T-helper 1 cell treated with Interleukin-12 subunit alpha and Interleukin-12 subunit beta and Interleukin-4 antibody, amounts not matched to agents 30 μg/mL and 1 μg/mL, for 36 hours (primary cell): ENCODE results near the gene U2SURP.

Experiments used
- H3K27ac Mint-ChIP-seq: one replicate; pipeline ENCODE4 v1.8.0; 2021; ENCODE audit warnings: mild to moderate bottlenecking, mixed read lengths
- H3K27me3 Mint-ChIP-seq: one replicate; pipeline ENCODE4 v1.8.0; 2021; ENCODE audit warnings: low read depth, mixed read lengths
- H3K36me3 Mint-ChIP-seq: one replicate; pipeline ENCODE4 v1.8.0; 2021; ENCODE audit warnings: low read depth, mixed read lengths
- H3K4me1 Mint-ChIP-seq: one replicate; pipeline ENCODE4 v1.8.0; 2021; ENCODE audit warnings: low read depth, mixed read lengths
- H3K4me3 Mint-ChIP-seq: one replicate; pipeline ENCODE4 v1.8.0; 2021; ENCODE audit warnings: mild to moderate bottlenecking, moderate library complexity, mixed read lengths
- H3K9me3 Mint-ChIP-seq: one replicate; pipeline ENCODE4 v1.8.0; 2021; ENCODE audit warnings: mixed read lengths

Gene U2SURP

DNA sequence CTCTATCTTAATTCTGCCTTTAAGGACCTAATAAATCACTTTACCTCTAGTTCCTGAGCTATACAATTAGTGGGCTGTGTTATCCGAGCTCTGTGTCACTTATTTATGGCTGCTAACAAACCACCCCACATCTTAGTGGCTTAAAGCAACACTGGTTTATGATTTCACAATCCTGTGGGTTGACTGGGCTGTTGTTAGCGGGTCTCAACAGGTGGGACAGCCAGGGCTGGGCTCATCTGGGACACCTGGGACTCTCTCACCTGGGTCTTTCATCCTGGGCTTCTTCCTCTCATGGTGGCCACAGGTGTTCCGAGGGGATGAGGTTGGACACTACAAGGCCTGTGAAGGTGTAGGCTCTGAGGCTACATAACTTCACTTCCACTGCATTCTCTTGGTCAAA lies 82.4 kb downstream of the U2SURP start:
- Mint-ChIP-seq H3K27me3 (peaks cover 3% of the 10 kb centered on the region), H3K4me1 (peaks cover 6% of the 10 kb centered on the region), H3K27ac (no peak overlapping the region), H3K36me3 (no peaks in the 10 kb centered on the region), H3K9me3 (no peaks in the 10 kb centered on the region), H3K4me3 (no peak overlapping the region)

DNA sequence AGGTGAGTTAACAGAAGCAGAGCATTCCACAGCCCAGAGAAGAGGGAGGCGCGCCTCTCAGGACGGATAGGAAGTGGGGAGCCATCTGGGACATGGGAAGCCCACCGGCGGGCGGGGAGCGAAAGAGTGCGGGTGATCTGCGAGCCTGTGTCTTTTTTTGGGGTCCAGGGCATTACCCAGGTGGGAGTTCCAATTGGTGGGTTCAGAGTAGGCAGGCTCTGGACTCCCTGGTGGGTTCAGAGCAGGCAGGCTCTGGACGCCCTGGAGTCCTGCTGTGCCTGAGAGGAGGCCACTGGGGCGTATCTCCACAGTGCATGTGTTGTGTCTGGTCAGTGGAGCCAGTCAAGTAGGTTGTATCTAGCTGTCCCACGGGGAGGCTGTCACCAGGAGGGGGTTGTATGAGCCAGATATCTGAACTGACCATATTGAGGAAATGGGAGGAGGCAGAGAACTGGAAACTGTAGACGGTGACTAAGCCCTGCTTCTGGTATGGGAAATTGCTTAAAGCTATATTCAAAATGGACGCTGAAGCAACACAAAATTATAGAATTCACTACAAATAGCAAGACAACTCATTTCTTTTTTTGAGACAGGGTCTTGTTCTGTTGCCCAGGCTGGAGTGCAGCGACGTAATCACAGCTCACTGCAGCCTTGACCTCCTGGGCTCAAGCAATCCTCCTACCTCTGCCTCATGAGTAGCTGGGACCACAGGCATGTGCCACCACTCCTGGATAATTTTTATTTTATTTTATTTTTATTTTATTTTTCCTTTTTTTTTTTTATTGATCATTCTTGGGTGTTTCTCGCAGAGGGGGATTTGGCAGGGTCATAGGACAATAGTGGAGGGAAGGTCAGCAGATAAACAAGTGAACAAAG lies 83.7 kb downstream of the U2SURP start:
- Mint-ChIP-seq H3K27ac (no peak overlapping the region), H3K4me1 (peaks cover 6% of the 10 kb centered on the region), H3K9me3 (no peaks in the 10 kb centered on the region), H3K27me3 (peaks cover 1% of the 10 kb centered on the region), H3K36me3 (no peaks in the 10 kb centered on the region), H3K4me3 (no peak overlapping the region)

DNA sequence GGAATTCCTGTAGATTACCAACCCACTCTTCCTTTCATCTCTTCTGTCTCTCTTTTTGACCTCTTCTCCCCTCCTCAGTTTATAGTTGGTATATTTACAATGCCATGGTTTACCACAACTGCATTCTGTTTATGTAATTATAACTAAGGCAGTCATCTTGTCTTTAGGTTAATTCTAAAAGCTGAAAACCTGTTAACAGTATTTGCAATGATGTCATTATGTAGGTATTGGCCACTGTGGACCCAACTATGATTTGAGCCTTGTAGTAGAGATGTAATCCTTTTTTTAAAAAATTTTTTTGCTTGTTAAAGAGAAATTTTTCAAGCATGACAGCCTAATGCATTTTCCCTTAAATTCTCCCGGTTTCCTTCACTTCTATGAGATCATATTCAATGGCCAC lies 87.5 kb downstream of the U2SURP start:
- Mint-ChIP-seq H3K4me1 (no peaks in the 10 kb centered on the region), H3K27ac (no peak overlapping the region), H3K9me3 (no peaks in the 10 kb centered on the region), H3K4me3 (no peak overlapping the region), H3K36me3 (no peaks in the 10 kb centered on the region), H3K27me3 (no peaks in the 10 kb centered on the region)

DNA sequence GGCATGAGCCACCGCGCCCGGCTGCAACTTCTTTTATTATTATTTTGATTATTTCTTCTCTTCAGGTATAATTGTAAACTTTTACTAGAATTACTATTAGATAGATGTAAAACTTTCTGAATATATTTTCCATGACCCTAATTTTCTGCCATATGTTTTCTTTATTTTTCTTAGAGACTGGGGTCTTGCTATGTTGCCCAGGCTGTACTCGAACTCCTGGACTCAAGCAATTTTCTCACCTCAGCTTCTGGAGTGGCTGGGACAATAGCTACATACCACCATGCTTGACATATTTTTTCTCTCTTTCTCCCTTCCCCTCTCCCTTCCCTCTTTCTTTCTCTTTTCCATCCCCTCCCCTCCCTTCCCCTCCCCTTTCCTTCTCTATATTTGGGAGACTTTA lies 88.6 kb downstream of the U2SURP start:
- no peaks in the 10 kb centered on the region for H3K27me3 Mint-ChIP-seq
- H3K36me3 Mint-ChIP-seq: no peaks in the 10 kb centered on the region
- H3K27ac Mint-ChIP-seq: no peak overlapping the region
- H3K4me3 Mint-ChIP-seq: no peak overlapping the region
- H3K4me1 Mint-ChIP-seq: no peaks in the 10 kb centered on the region
- no peaks in the 10 kb centered on the region for H3K9me3 Mint-ChIP-seq

DNA sequence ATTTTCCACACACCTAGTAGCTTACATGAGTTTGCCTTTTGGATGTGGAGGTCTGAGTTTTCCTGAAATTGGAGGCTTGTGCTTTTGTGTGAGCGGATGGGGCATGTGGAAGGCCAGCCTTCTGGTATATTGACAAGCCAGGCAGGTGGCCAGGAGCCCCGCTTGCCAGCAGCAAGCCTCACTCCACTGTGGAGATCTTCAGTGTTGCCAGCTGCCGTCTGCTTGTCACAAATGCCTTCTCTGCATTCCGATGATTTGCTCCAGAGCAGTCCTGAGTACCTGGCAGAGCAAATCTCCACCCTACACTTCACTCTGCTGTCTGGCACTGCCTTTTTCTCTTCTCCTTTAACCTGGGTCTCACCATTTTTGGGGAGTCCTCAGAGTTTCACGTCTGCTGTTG lies 89.1 kb downstream of the U2SURP start:
- no peaks in the 10 kb centered on the region for H3K4me1 Mint-ChIP-seq
- no peak overlapping the region for H3K27ac Mint-ChIP-seq
- no peaks in the 10 kb centered on the region for H3K9me3 Mint-ChIP-seq
- no peaks in the 10 kb centered on the region for H3K27me3 Mint-ChIP-seq
- H3K4me3 Mint-ChIP-seq: no peak overlapping the region
- no peaks in the 10 kb centered on the region for H3K36me3 Mint-ChIP-seq

DNA sequence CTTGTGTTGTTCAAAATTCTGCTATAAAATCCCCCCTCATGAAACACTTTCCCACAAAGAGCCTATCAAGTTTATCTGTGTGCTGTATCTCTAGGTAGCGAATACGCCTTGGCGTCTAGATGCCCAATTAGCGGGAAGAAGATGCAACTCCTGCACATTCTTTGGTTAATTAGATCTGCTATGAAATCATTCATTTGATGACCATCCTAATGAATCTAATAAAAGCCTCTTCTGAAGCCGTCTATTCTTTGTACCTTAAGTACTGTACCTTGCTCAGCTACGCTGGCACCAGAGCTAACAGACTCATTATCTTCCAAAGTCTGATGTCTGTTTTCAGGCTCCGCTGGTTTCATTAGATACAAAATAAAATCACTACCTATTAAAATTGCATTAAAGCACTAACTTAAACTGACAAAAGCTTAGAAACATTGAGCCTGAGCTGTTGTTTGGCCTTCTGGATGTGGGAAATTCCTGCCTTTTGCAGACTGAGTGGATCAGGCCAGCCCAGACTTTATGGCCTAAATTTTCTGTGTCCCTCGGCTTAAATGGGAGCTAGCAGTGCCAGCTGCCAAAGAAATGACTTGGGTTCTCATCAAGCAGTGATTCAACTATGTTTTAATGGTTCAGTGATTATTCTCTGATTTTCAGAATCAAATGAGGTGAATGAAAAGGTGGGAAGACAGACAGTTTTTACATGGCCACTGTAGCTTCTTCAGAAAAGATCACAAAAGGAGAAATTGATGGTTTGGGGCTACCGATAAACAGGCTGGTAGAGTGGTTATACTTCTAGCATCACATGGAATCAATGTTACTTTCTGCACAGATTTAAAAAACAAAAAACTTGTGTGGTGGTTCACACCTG lies 89.8 kb downstream of the U2SURP start:
- no peak overlapping the region for H3K27ac Mint-ChIP-seq
- no peaks in the 10 kb centered on the region for H3K4me1 Mint-ChIP-seq
- no peak overlapping the region for H3K4me3 Mint-ChIP-seq
- H3K36me3 Mint-ChIP-seq: no peaks in the 10 kb centered on the region
- H3K27me3 Mint-ChIP-seq: no peaks in the 10 kb centered on the region
- no peaks in the 10 kb centered on the region for H3K9me3 Mint-ChIP-seq

DNA sequence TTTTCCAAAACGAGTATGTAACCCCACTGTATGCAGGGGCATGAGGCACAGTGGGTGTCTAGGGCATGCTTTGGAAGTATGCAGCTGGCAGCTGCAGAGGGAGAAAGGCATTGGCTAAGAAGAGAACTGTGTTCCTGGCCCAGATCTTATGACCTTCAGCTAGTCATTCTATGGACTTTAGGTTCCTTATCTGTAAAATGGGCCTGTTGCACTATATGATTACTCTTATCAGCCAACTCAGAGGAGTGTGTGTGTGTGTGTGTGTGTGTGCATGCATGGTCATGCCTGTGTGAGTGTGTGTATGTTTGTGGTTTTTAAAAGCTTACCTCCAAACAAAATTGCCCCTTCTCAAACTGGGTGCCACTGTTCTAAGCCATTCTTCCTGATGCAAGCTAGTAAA lies 90.8 kb downstream of the U2SURP start:
- Mint-ChIP-seq H3K9me3 (no peaks in the 10 kb centered on the region), H3K4me1 (no peaks in the 10 kb centered on the region), H3K4me3 (no peak overlapping the region), H3K36me3 (no peaks in the 10 kb centered on the region), H3K27me3 (no peaks in the 10 kb centered on the region), H3K27ac (no peak overlapping the region)

DNA sequence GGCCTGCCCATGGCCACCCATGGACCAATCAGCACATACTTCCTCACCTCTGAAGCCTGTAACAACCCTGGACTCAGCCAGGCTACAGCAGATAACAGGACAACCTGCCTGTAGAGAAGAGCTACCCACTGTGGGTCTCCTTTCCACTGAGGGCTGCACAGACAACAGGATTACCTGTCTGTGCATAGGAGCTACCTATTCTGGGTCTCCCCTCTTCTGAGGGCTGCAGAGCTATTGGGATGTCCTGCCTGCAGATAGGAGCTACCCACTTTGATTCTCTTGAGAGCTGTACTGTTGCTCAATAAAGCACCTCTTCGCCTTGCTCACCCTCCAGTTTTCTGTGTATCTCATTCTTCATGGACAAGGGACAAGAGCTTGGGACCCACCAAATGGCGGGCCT lies 94.4 kb downstream of the U2SURP start:
- no peaks in the 10 kb centered on the region for H3K27me3 Mint-ChIP-seq
- H3K9me3 Mint-ChIP-seq: no peaks in the 10 kb centered on the region
- H3K4me1 Mint-ChIP-seq: no peaks in the 10 kb centered on the region
- H3K36me3 Mint-ChIP-seq: no peaks in the 10 kb centered on the region
- H3K4me3 Mint-ChIP-seq: no peak overlapping the region
- no peak overlapping the region for H3K27ac Mint-ChIP-seq

DNA sequence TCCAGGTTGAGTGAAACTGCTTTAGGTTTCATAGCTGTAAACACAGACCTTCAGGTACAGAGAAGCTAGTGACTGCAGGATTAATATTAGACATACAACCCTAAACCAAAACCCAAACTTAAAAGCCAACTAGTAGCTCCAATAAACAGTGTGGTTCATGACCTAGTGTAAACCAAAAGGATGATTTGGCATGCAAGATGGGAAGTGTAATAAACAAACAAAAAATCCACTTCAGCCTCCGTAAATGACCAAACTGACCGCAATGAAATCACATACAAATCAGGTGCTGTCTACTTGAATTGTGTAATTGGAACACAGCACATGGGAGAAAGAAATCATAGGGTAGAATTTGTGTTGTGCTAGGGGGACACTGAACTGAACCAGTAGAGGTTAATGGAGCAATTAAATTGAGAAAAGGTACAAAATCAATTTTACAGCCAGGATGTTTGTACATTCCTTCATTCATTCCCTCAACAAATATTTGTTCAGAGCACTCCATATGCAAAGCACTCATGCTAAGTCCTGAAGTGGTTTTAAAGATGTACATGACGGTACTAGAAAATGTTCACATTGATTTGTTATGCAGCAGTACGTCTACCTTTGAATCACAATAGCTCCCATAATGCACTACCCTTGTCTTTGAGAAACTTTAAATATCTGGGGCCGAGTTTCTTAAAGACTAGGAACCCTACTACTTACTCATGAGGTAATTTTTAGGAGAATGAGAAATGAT lies 96.8 kb downstream of the U2SURP start:
- no peak overlapping the region for H3K27ac Mint-ChIP-seq
- H3K4me3 Mint-ChIP-seq: no peak overlapping the region
- H3K36me3 Mint-ChIP-seq: no peaks in the 10 kb centered on the region
- H3K9me3 Mint-ChIP-seq: peaks cover 4% of the 10 kb centered on the region
- H3K4me1 Mint-ChIP-seq: no peaks in the 10 kb centered on the region
- no peaks in the 10 kb centered on the region for H3K27me3 Mint-ChIP-seq

DNA sequence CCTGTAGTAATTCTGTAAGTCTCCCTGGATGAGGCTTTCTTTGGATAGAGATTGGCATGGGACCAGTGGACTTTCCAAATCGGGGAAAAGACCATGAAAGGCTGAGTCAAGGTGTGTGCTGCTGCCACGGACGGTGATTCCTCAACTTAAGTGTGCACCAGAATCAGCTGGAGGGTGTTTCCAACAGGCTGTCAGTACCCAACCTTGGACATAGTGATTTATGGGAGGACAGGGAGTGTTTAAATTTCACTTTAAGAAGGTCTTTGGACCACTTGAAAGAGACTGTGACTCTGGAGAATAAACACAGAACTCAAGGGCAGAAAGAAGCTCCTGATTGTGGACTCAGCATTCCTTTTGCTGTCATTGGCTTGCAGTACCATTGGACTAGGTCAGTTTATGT lies 97.8 kb downstream of the U2SURP start:
- Mint-ChIP-seq H3K9me3 (peaks cover 8% of the 10 kb centered on the region), H3K27me3 (no peaks in the 10 kb centered on the region), H3K27ac (no peak overlapping the region), H3K36me3 (no peaks in the 10 kb centered on the region), H3K4me1 (peaks cover 2% of the 10 kb centered on the region), H3K4me3 (no peak overlapping the region)

DNA sequence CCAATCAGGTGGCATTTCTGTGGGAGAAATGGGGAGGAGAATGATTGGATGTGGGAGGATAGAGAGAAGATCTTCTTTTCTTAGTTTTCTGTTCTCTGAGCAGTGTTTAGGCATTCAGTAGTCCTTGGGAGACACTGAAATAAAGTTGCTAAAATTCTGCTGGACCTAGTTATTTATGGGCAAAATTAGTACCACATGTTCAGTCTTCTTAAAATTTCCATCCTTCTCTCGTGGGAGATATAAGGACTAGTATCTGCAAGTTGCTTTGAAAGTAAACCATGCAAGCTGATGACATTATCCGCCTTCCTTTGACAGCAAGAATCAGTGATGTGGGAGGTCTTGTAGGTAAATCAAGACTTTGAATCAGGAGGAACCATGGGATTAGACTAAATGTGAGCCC lies 98.3 kb downstream of the U2SURP start:
- no peaks in the 10 kb centered on the region for H3K36me3 Mint-ChIP-seq

DNA sequence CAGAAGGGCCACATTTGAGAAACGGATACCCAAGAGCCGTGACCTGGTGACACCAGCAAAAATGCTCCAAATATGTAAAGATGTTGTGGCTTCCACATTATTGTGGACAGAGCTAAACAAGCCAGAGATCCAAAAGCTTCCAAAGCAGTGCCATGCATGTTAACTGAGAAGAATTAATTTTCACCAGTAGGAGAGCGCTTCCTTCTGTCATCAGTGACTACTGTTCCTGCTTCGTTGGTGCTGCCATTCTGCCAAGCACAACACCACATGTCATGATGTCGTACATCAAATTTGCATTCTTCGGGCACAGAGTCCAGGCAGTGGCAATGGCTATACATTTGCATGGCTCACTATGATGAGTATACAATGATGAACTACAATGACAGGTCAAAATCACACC lies 99.1 kb downstream of the U2SURP start:
- Mint-ChIP-seq H3K4me1 (peaks cover 2% of the 10 kb centered on the region), H3K9me3 (peaks cover 16% of the 10 kb centered on the region), H3K4me3 (no peak overlapping the region), H3K27ac (no peak overlapping the region), H3K27me3 (no peaks in the 10 kb centered on the region), H3K36me3 (no peaks in the 10 kb centered on the region)

More for the DNA sequence above, 98.3 kb downstream of the U2SURP start:
- H3K4me1 Mint-ChIP-seq: peaks cover 2% of the 10 kb centered on the region
- no peak overlapping the region for H3K27ac Mint-ChIP-seq
- H3K9me3 Mint-ChIP-seq: peaks cover 10% of the 10 kb centered on the region
- H3K4me3 Mint-ChIP-seq: no peak overlapping the region
- no peaks in the 10 kb centered on the region for H3K27me3 Mint-ChIP-seq

DNA sequence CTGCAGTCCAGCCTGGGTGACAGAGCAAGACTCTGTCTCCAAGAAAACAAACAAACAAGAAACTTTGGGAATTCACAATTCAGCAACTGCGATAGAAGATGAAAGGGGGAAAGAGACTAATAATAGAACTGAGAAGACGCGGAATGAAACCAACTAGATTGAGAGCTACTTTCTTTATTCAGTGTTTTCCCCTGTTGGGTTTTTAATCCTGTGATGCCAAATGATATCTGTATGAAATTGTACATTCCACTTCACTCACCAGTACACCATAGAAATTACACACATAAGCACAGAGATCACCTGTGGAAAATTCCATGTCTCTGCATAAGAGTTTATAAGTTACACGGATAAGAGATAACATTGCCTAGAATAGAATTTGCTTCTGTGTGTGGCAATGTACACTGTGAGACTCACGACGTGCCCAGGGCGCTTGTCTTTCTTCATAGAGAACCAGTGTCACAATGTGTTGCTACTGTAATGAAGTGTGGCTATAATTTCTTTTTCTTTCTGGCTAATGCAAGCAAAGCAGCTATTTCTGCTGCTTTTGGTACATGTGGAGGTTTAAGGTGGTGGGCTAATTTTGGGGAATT lies 100.5 kb downstream of the U2SURP start:
- Mint-ChIP-seq H3K27ac (no peak overlapping the region), H3K36me3 (no peaks in the 10 kb centered on the region), H3K27me3 (peaks cover 3% of the 10 kb centered on the region), H3K4me3 (no peak overlapping the region), H3K4me1 (peaks cover 2% of the 10 kb centered on the region), H3K9me3 (peaks cover 28% of the 10 kb centered on the region)

DNA sequence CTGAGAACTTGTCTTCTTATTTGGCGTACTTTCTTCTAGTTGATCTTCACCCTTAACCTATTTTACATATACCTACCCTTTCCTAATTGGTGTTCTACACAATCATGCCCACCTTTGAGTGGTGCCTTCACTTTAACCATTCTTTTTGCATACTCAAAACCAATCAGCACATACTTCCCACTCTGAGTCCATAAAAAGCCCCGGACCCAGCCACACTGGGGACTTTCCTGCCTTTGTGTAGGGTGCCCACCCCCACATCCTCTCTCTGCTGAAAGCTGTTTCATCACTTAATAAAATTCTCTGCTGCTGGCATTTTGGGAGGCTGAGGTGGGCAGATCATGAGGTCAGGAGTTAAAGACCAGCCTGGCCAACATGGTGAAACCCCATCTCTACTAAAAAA lies 102.3 kb downstream of the U2SURP start:
- Mint-ChIP-seq H3K27me3 (peaks cover 3% of the 10 kb centered on the region), H3K27ac (no peak overlapping the region), H3K4me3 (no peak overlapping the region), H3K36me3 (no peaks in the 10 kb centered on the region), H3K4me1 (peaks cover 2% of the 10 kb centered on the region), H3K9me3 (peaks cover 28% of the 10 kb centered on the region)
